ENCODE data around the gene KPRP. TPM values are rescaled to one million over a fixed set of nuclear protein-coding genes. Genes with fewer than 3 reads are reported as not detected.

Gene KPRP
- total RNA-seq, 4 donors from 2014 or later, result not detected

GRCh38 chr1:152735648-152736047, 22.2 kb upstream of the KPRP start:
- Histone ChIP-seq H3K4me1 (no peaks in the 10 kb centered on the region), H3K36me3 (no peaks in the 10 kb centered on the region), H3K9me3 (no peaks in the 10 kb centered on the region), H3K4me3 (no peak overlapping the region), H3K27ac (replicated peaks in 1 of 4) (no peak overlapping the region), H3K27me3 (no peaks in the 10 kb centered on the region)
- DNase-seq (ENCODE audit: extremely low spot score), result no peak
- TF ChIP-seq CTCF (IDR thresholded peaks at IDR 0.05) (no peak), POLR2AphosphoS5 (IDR thresholded peaks at IDR 0.05) (no peak), POLR2A (IDR thresholded peaks at IDR 0.05; ENCODE audit: low read depth) (no peak), EP300 (IDR thresholded peaks at IDR 0.05) (no peak)
- intact Hi-C loops (cut with DNase I), result no loop called here
- WGBS, result 48% methylated on average over 1 of the region's 1 CpG

GRCh38 chr1:152737997-152738396, 19.8 kb upstream of the KPRP start:
- Histone ChIP-seq H3K27ac (replicated peaks in 1 of 4) (no peak overlapping the region), H3K4me1 (no peaks in the 10 kb centered on the region), H3K27me3 (no peaks in the 10 kb centered on the region), H3K36me3 (no peaks in the 10 kb centered on the region), H3K4me3 (no peak overlapping the region), H3K9me3 (no peaks in the 10 kb centered on the region)
- intact Hi-C loops (cut with DNase I), result no loop called here
- no peak for TF ChIP-seq POLR2AphosphoS5 (IDR thresholded peaks at IDR 0.05)
- TF ChIP-seq EP300 (IDR thresholded peaks at IDR 0.05), result no peak
- no peak for TF ChIP-seq POLR2A (IDR thresholded peaks at IDR 0.05; ENCODE audit: low read depth)
- TF ChIP-seq CTCF (IDR thresholded peaks at IDR 0.05), result no peak
- 85% methylated on average over 5 of the region's 5 CpGs for WGBS
- DNase-seq (ENCODE audit: extremely low spot score), result no peak

GRCh38 chr1:152739841-152740240, 18.0 kb upstream of the KPRP start:
- intact Hi-C loops (cut with DNase I), result no loop called here
- 81% methylated on average over 3 of the region's 3 CpGs for WGBS
- Histone ChIP-seq H3K27ac (replicated peaks in 1 of 4) (no peak overlapping the region), H3K27me3 (no peaks in the 10 kb centered on the region), H3K36me3 (no peaks in the 10 kb centered on the region), H3K4me3 (no peak overlapping the region), H3K9me3 (no peaks in the 10 kb centered on the region), H3K4me1 (no peaks in the 10 kb centered on the region)
- DNase-seq (ENCODE audit: extremely low spot score), result no peak
- TF ChIP-seq POLR2AphosphoS5 (IDR thresholded peaks at IDR 0.05) (no peak), POLR2A (IDR thresholded peaks at IDR 0.05; ENCODE audit: low read depth) (no peak), CTCF (IDR thresholded peaks at IDR 0.05) (no peak), EP300 (IDR thresholded peaks at IDR 0.05) (no peak)

GRCh38 chr1:152741656-152742055, 16.2 kb upstream of the KPRP start:
- no peak for DNase-seq (ENCODE audit: extremely low spot score)
- no peaks in the 10 kb centered on the region for H3K36me3 ChIP-seq
- no peak overlapping the region for H3K4me3 ChIP-seq
- H3K9me3 ChIP-seq, result no peaks in the 10 kb centered on the region
- no peaks in the 10 kb centered on the region for H3K4me1 ChIP-seq
- no peak for TF ChIP-seq POLR2A (IDR thresholded peaks at IDR 0.05; ENCODE audit: low read depth)
- TF ChIP-seq POLR2AphosphoS5 (IDR thresholded peaks at IDR 0.05), result no peak
- TF ChIP-seq EP300 (IDR thresholded peaks at IDR 0.05), result no peak
- TF ChIP-seq CTCF (IDR thresholded peaks at IDR 0.05), result no peak
- H3K27ac ChIP-seq (replicated peaks in 1 of 4), result no peak overlapping the region
- intact Hi-C loops (cut with DNase I), result no loop called here
- no peaks in the 10 kb centered on the region for H3K27me3 ChIP-seq

- Histone ChIP-seq H3K27me3 (no peaks in the 10 kb centered on the region), H3K27ac (replicated peaks in 1 of 4) (no peak overlapping the region), H3K36me3 (no peaks in the 10 kb centered on the region), H3K4me3 (no peak overlapping the region), H3K9me3 (no peaks in the 10 kb centered on the region), H3K4me1 (no peaks in the 10 kb centered on the region)
- WGBS, result 77% methylated on average over 2 of the region's 2 CpGs
- TF ChIP-seq CTCF (IDR thresholded peaks at IDR 0.05) (no peak), POLR2A (IDR thresholded peaks at IDR 0.05; ENCODE audit: low read depth) (no peak), POLR2AphosphoS5 (IDR thresholded peaks at IDR 0.05) (no peak), EP300 (IDR thresholded peaks at IDR 0.05) (no peak)
- no peak for DNase-seq (ENCODE audit: extremely low spot score)
- intact Hi-C loops (cut with DNase I), result no loop called here
These were observed 14.3 kb upstream of the KPRP start for GRCh38 chr1:152743371-152744145.

All from esophagus muscularis mucosa (tissue), 4 donors.